GM21367 (cell line): ENCODE results near the gene KATNBL1.

Source experiments
- ATAC-seq: cut with Tn5 transposase; IDR thresholded peaks from one replicate; pipeline ENCODE4 v1.9.1; 2021; ENCODE audit not compliant: unreplicated experiment

Gene KATNBL1

GRCh38 chr15:34119291-34119690, 90.6 kb downstream of the KATNBL1 start:
- ATAC-seq: no peak

DNA sequence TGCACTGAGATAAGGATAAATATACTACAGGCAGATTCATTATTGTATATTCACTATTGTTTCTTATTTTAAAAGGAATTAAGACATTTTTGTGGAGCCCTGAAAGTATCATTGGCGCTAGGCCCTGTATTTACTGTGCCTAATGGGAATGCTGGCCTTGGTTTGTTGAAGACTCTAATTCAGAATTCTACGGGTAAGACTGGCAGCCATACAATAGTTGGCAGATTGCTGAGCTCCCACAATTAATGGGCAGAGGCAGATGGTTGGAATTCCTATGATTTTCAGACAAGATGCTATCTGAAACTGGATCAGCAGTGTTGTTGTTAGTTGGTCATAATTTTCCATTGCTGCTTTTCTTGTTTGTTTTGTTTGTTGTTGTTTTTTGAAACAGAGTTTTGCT, 93.3 kb downstream of the KATNBL1 start:
- no peak for ATAC-seq

- ATAC-seq: no peak
Measured at GRCh38 chr15:34114739-34115138, 95.2 kb downstream of the KATNBL1 start.

GRCh38 chr15:34114215-34114614, 95.7 kb downstream of the KATNBL1 start:
- ATAC-seq: no peak

DNA sequence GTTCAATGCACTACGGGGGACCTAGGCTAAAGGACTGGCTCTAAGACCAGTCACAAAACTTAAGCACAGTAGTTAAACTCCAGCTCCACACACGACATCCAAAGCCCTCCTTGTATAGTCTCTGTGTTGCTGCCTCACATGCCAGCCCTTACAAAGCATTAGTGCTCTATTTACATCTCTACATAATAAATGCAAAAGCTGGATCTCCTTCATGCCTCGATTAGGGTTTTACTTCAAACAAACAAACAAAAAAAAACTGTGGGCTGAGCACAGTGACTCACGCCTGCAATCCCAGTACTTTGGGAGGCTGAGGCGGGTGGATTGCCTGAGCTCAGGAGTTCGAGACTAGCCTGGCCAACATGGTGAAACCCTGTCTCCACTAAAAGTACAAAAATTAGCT, 98.4 kb downstream of the KATNBL1 start:
- ATAC-seq: no peak

- ATAC-seq: no peak
Measured at GRCh38 chr15:34109797-34110663, 99.9 kb downstream of the KATNBL1 start.

GRCh38 chr15:34107315-34107714, 102.6 kb downstream of the KATNBL1 start:
- no peak for ATAC-seq

DNA sequence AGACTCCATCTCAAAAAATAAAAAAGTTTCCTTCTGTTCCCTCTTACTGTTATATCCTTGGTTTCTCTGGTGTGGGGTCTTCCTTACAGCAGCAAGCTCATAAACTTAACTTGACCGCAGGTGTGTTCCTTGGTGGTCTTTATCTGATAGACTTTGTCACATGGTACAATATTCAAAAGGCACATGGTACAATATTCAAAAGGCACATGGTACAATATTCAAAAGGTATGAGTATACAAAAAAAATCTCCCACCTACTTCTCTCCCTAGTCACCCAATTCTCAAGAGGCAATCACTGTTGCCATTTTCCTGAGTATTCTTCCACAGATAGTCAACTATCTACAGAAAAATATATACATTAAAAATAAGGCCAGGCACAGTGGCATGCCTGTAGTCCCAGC, 103.5 kb downstream of the KATNBL1 start:
- no peak for ATAC-seq

GRCh38 chr15:34102175-34102925, 107.5 kb downstream of the KATNBL1 start:
- no peak for ATAC-seq

- ATAC-seq: peak; percentile 94
Measured at GRCh38 chr15:34101366-34102174, 108.3 kb downstream of the KATNBL1 start, which contains the start of the genes EMC7 and PGBD4. TSS of gene EMC7 (minus strand) at chr15:34101862. CDS start at chr15:34101839, 23 bp downstream. TSS of gene PGBD4 (plus strand) at chr15:34102083. CDS start at chr15:34102532, 449 bp downstream.

DNA sequence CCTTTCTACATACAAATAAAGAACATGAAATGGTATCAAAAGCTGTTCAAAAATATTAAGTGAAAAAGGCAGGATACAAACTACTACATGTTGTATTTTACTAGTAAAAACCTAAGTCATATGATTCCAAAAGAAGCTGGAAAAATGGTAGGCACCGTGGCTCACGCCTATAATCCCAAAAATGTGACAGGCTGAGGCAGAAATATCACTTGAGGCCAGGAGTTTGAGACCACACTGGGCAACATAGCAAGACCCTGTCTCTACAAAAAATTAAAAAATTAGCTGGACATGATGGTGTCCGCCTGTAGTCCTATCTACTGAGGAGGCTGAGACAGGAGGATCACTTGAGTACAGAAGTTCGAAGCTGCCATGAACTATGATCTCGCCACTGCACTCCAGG, 110.0 kb downstream of the KATNBL1 start:
- ATAC-seq: no peak
